VCaP (cell line): ENCODE measurements around the gene TMEM132D.

Source experiments
- H3K27ac ChIP-seq: fragments of 450-650 bp; 2 replicates; pipeline ENCODE4 v1.5.1; 2017
- CTCF ChIP-seq: fragments of 450-650 bp; conservative IDR thresholded peaks from 2 replicates; pipeline ENCODE4 v1.5.1; 2017; ENCODE audit warnings: mild to moderate bottlenecking, moderate library complexity

The TMEM132D gene

GRCh38 chr12:129556082-129556481 is 347.7 kb downstream of the TMEM132D start:
- H3K27ac ChIP-seq, result no peak overlapping the region
- no peak for TF ChIP-seq CTCF

GRCh38 chr12:129552996-129553750 is 350.7 kb downstream of the TMEM132D start:
- no peak for TF ChIP-seq CTCF
- H3K27ac ChIP-seq, result no peak overlapping the region

- no peak for TF ChIP-seq CTCF
- no peak overlapping the region for H3K27ac ChIP-seq
These were observed 352.4 kb downstream of the TMEM132D start for GRCh38 chr12:129551441-129551840.

- H3K27ac ChIP-seq, result peak overlapping the region; percentile 43
- no peak for TF ChIP-seq CTCF
These were observed 353.5 kb downstream of the TMEM132D start for GRCh38 chr12:129550353-129550752.

- H3K27ac ChIP-seq, result peak overlapping the region; percentile 43
These were observed 354.2 kb downstream of the TMEM132D start for GRCh38 chr12:129549656-129550055.

GRCh38 chr12:129549020-129549419 is 354.8 kb downstream of the TMEM132D start:
- peak overlapping the region; percentile 43 for H3K27ac ChIP-seq

More at GRCh38 chr12:129549656-129550055, 354.2 kb downstream of the TMEM132D start:
- no peak for TF ChIP-seq CTCF

GRCh38 chr12:129544716-129545115 is 359.1 kb downstream of the TMEM132D start:
- no peak for TF ChIP-seq CTCF
- H3K27ac ChIP-seq, result no peak overlapping the region

- TF ChIP-seq CTCF, result no peak
- no peak overlapping the region for H3K27ac ChIP-seq
These were observed 362.9 kb downstream of the TMEM132D start for GRCh38 chr12:129540954-129541353.
